ENCODE data around the gene ADAMTS17. TPM values are rescaled to one million over a fixed set of nuclear protein-coding genes. Genes with fewer than 3 reads are reported as not detected.
"Not testable (repeated sequence)": the region's sequence is repeated elsewhere in the genome, so short reads cannot be mapped to it uniquely, and the experiment has no call there.

ADAMTS17 gene
- total RNA-seq, 1 donor from 2014 or later: 1.4 TPM

GRCh38 chr15:99993262-99993661 is 348.5 kb downstream of the ADAMTS17 start:
- intact Hi-C loops (cut with DNase I): no loop called here
- ATAC-seq (no peak), DNase-seq (ENCODE audit: missing footprints) (peak; percentile 30)

- ATAC-seq: no peak
- peak; percentile 49 for DNase-seq (ENCODE audit: missing footprints)
- intact Hi-C loops (cut with DNase I): no loop called here
Observed at GRCh38 chr15:99992611-99993231, 349.1 kb downstream of the ADAMTS17 start.

- DNase-seq (ENCODE audit: missing footprints) (peak; percentile 13), ATAC-seq (no peak)
- intact Hi-C loops (cut with DNase I): no loop called here
Observed at GRCh38 chr15:99989095-99989494, 352.7 kb downstream of the ADAMTS17 start.

- ATAC-seq: no peak
- intact Hi-C loops (cut with DNase I): no loop called here
- DNase-seq (ENCODE audit: missing footprints): no peak
Observed at GRCh38 chr15:99987701-99988100, 354.1 kb downstream of the ADAMTS17 start.

- no peak for ATAC-seq
- peak; percentile 17 for DNase-seq (ENCODE audit: missing footprints)
- intact Hi-C loops (cut with DNase I): no loop called here
Observed at GRCh38 chr15:99987119-99987506, 354.7 kb downstream of the ADAMTS17 start.

- ATAC-seq: no peak
- DNase-seq (ENCODE audit: missing footprints): peak; percentile 37
- intact Hi-C loops (cut with DNase I): no loop called here
Observed at GRCh38 chr15:99986297-99987118, 355.3 kb downstream of the ADAMTS17 start.

GRCh38 chr15:99985878-99986277 is 355.9 kb downstream of the ADAMTS17 start:
- ATAC-seq (no peak), DNase-seq (ENCODE audit: missing footprints) (peak; percentile 8)
- intact Hi-C loops (cut with DNase I): no loop called here

GRCh38 chr15:99984491-99985243 is 357.1 kb downstream of the ADAMTS17 start:
- DNase-seq (ENCODE audit: missing footprints) (peak; percentile 66), ATAC-seq (no peak)
- intact Hi-C loops (cut with DNase I): loop anchor here (5.0 kb wide), 1 partner anchor 128 kb away; no protein-coding TSS in a partner anchor

GRCh38 chr15:99983886-99984286 is 357.9 kb downstream of the ADAMTS17 start:
- intact Hi-C loops (cut with DNase I): loop anchor here (5.0 kb wide), 1 partner anchor 128 kb away; no protein-coding TSS in a partner anchor
- ATAC-seq: no peak
- no peak for DNase-seq (ENCODE audit: missing footprints)

GRCh38 chr15:99983171-99983885 is 358.4 kb downstream of the ADAMTS17 start:
- no peak for ATAC-seq
- no peak for DNase-seq (ENCODE audit: missing footprints)
- intact Hi-C loops (cut with DNase I): loop anchor here (5.0 kb wide), 1 partner anchor 129 kb away; no protein-coding TSS in a partner anchor

GRCh38 chr15:99982662-99983061 is 359.1 kb downstream of the ADAMTS17 start:
- intact Hi-C loops (cut with DNase I): loop anchor here (5.0 kb wide), 1 partner anchor 130 kb away; no protein-coding TSS in a partner anchor
- no peak for ATAC-seq
- DNase-seq (ENCODE audit: missing footprints): no peak

- no peak for ATAC-seq
- DNase-seq (ENCODE audit: missing footprints): no peak
- intact Hi-C loops (cut with DNase I): loop anchor here (5.0 kb wide), 1 partner anchor 130 kb away; no protein-coding TSS in a partner anchor
Observed at GRCh38 chr15:99981839-99982658, 359.7 kb downstream of the ADAMTS17 start.

GRCh38 chr15:99981191-99981647 is 360.6 kb downstream of the ADAMTS17 start:
- intact Hi-C loops (cut with DNase I): loop anchor here (5.0 kb wide), 1 partner anchor 131 kb away; no protein-coding TSS in a partner anchor
- DNase-seq (ENCODE audit: missing footprints): no peak
- ATAC-seq: no peak

- ATAC-seq (no peak), DNase-seq (ENCODE audit: missing footprints) (no peak)
- intact Hi-C loops (cut with DNase I): loop anchor here (5.0 kb wide), 1 partner anchor 132 kb away; no protein-coding TSS in a partner anchor
Observed at GRCh38 chr15:99980752-99981151, 361.0 kb downstream of the ADAMTS17 start.

GRCh38 chr15:99979886-99980285 is 361.9 kb downstream of the ADAMTS17 start:
- not testable (repeated sequence) for ATAC-seq; DNase-seq (ENCODE audit: missing footprints)
- intact Hi-C loops (cut with DNase I): loop anchor here (5.0 kb wide), 1 partner anchor 132 kb away; no protein-coding TSS in a partner anchor

- no peak for ATAC-seq
- intact Hi-C loops (cut with DNase I): no loop called here
- no peak for DNase-seq (ENCODE audit: missing footprints)
Observed at GRCh38 chr15:99979371-99979770, 362.4 kb downstream of the ADAMTS17 start.

GRCh38 chr15:99978426-99978825 is 363.3 kb downstream of the ADAMTS17 start:
- DNase-seq (ENCODE audit: missing footprints) (no peak), ATAC-seq (no peak)
- intact Hi-C loops (cut with DNase I): no loop called here
